ENCODE data around the gene DVL1.

DVL1 gene

DNA sequence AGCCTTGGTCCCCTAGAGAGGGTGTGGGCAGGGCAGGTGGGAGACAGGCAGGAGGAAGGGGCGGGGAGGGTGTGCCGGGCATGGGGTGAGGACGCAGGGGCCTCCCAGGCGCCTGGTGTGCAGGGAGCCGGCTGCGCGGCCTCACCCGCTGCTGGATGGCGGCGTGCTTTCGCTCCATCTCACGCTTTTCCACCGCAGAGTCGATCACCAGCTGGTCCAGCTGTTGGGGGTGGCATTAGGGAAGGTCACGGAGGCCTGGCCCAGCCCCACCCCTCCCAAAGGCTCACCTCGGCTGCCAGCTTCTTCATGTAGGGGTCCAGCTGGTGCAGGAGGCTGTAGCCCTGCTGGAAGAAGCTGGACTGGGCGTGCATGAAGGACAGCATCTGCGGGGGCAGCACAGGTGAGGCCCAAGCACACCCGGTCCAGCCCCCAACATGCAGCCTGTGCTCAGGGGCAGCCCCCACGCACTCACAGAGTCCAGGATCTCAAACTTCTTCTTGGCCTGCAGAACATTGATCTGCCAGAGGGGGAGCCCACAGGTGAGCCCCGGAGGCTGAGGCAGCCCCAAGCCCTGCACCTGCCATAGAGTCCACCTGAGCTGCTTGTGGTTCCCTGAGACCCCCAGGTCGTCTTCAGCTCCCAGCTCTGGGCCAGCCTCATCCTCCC, 49.4 kb downstream of the DVL1 start:
- Histone ChIP-seq H4K8ac (ENCODE audit: low read length) (no peak overlapping the region), H3K79me1 (replicated peaks; ENCODE audit: low read length, poor library complexity, severe bottlenecking) (peaks cover 21% of the 10 kb centered on the region), H3K18ac (ENCODE audit: low read depth in 1 of 2, low read length in 2 of 2) (no peak overlapping the region), H3K36me3 (ENCODE audit: control insufficient read depth in 1 of 2, insufficient read depth in 2 of 2, low read depth in 1 of 2, low read length in 2 of 2) (peaks cover 5 to 77% of the 10 kb centered on the region in 2 experiments), H3K9ac (ENCODE audit: low read length) (no peak overlapping the region), H3K9me3 (ENCODE audit: control insufficient read depth, low read length) (no peaks in the 10 kb centered on the region), H2BK120ac (ENCODE audit: low read depth, low read length) (no peak overlapping the region), H3K23ac (ENCODE audit: low read length in 2 of 2) (no peak overlapping the region), H3K4me1 (ENCODE audit: control insufficient read depth, insufficient read depth, low read depth, low read length) (peaks cover 28% of the 10 kb centered on the region), H2AK5ac (ENCODE audit: low read length, severe bottlenecking) (no peak overlapping the region), H4K91ac (ENCODE audit: low read length) (no peak overlapping the region), H2BK5ac (ENCODE audit: low read depth, low read length, poor library complexity, severe bottlenecking) (no peak overlapping the region), H3K4me2 (ENCODE audit: low read length, poor library complexity, severe bottlenecking) (no peak overlapping the region), H3K14ac (ENCODE audit: low read length in 2 of 2) (no peak overlapping the region), H3K4ac (ENCODE audit: low read depth in 1 of 2, low read length in 2 of 2) (no peak overlapping the region), H3K4me3 (ENCODE audit: insufficient read depth in 1 of 2, low read depth in 1 of 2, low read length in 2 of 2) (peak overlapping the region in 1 of 2 experiments; percentile 7), H2BK12ac (ENCODE audit: low read length in 2 of 2) (no peak overlapping the region), H3K27ac (ENCODE audit: low read length, poor library complexity, severe bottlenecking) (no peak overlapping the region), H2AFZ (ENCODE audit: low read depth, low read length) (no peak overlapping the region), H2BK15ac (ENCODE audit: low read depth, poor library complexity, severe bottlenecking) (no peak overlapping the region), H3K27me3 (ENCODE audit: control insufficient read depth in 1 of 2, insufficient read depth in 1 of 2, low read length in 2 of 2) (no peaks in the 10 kb centered on the region)
- DNase-seq: no peak
- WGBS: 89% methylated on average over 15 of the region's 22 CpGs

DNA sequence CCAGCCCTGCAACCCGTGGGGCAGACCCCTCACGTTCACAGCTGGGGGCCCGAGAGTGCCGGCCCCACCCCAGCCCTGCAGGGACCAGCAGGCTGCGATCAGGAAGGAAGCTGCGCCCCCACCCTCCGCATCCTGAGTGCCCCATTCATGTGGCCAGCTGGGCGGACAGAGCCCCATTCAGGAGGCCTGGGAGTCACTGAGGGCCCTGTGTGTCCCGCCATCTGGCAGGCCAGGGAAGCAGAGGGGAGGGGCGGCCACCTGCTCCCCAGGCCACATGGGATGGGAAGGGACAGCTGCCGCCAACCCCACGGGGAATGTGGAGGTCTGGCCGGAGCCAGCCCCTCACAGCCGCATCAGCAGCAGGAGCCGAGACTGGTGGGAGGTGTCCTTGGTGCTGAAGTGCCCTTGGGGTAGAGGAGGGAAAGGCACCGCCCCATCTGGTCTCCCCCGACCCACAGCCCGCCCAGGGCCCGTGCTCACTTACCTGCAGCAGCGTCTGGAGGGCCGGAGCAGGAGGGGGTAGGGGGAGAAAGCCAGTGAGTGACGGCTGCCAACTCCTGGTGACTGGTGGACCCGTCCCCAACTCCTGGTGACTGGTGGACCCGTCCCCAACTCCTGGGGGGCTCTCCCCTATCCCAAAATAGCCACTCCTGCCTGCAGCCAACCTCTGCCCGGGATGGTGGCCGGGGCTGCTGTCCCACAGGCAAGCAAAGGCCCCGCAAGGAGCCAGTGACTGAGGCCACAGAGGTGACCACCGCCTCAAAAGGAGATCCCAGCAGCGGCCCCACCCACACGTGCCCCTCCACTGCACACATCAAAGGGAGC, 50.1 kb downstream of the DVL1 start:
- no peak overlapping the region for H2AFZ ChIP-seq (ENCODE audit: low read depth, low read length)
- no peak overlapping the region for H3K9ac ChIP-seq (ENCODE audit: low read length)
- H3K27me3 ChIP-seq (ENCODE audit: control insufficient read depth in 1 of 2, insufficient read depth in 1 of 2, low read length in 2 of 2): no peaks in the 10 kb centered on the region
- no peak overlapping the region for H3K14ac ChIP-seq (ENCODE audit: low read length in 2 of 2)
- H3K4ac ChIP-seq (ENCODE audit: low read depth in 1 of 2, low read length in 2 of 2): no peak overlapping the region
- no peak overlapping the region for H3K23ac ChIP-seq (ENCODE audit: low read length in 2 of 2)
- no peak overlapping the region for H3K18ac ChIP-seq (ENCODE audit: low read depth in 1 of 2, low read length in 2 of 2)
- H2BK5ac ChIP-seq (ENCODE audit: low read depth, low read length, poor library complexity, severe bottlenecking): no peak overlapping the region
- H3K9me3 ChIP-seq (ENCODE audit: control insufficient read depth, low read length): no peaks in the 10 kb centered on the region
- DNase-seq: peak; percentile 29
- no peak overlapping the region for H3K4me2 ChIP-seq (ENCODE audit: low read length, poor library complexity, severe bottlenecking)
- H2AK5ac ChIP-seq (ENCODE audit: low read length, severe bottlenecking): no peak overlapping the region
- no peak overlapping the region for H2BK15ac ChIP-seq (ENCODE audit: low read depth, poor library complexity, severe bottlenecking)
- no peak overlapping the region for H3K27ac ChIP-seq (ENCODE audit: low read length, poor library complexity, severe bottlenecking)
- no peak overlapping the region for H4K91ac ChIP-seq (ENCODE audit: low read length)
- no peak overlapping the region for H3K4me3 ChIP-seq (ENCODE audit: insufficient read depth in 1 of 2, low read depth in 1 of 2, low read length in 2 of 2)
- H3K79me1 ChIP-seq (replicated peaks; ENCODE audit: low read length, poor library complexity, severe bottlenecking): peaks cover 18% of the 10 kb centered on the region
- H3K4me1 ChIP-seq (ENCODE audit: control insufficient read depth, insufficient read depth, low read depth, low read length): peaks cover 21% of the 10 kb centered on the region
- no peak overlapping the region for H2BK120ac ChIP-seq (ENCODE audit: low read depth, low read length)
- H2BK12ac ChIP-seq (ENCODE audit: low read length in 2 of 2): no peak overlapping the region
- peaks cover 5 to 84% of the 10 kb centered on the region in 2 experiments for H3K36me3 ChIP-seq (ENCODE audit: control insufficient read depth in 1 of 2, insufficient read depth in 2 of 2, low read depth in 1 of 2, low read length in 2 of 2)
- no peak overlapping the region for H4K8ac ChIP-seq (ENCODE audit: low read length)
- 77% methylated on average over 30 of the region's 30 CpGs for WGBS

DNA sequence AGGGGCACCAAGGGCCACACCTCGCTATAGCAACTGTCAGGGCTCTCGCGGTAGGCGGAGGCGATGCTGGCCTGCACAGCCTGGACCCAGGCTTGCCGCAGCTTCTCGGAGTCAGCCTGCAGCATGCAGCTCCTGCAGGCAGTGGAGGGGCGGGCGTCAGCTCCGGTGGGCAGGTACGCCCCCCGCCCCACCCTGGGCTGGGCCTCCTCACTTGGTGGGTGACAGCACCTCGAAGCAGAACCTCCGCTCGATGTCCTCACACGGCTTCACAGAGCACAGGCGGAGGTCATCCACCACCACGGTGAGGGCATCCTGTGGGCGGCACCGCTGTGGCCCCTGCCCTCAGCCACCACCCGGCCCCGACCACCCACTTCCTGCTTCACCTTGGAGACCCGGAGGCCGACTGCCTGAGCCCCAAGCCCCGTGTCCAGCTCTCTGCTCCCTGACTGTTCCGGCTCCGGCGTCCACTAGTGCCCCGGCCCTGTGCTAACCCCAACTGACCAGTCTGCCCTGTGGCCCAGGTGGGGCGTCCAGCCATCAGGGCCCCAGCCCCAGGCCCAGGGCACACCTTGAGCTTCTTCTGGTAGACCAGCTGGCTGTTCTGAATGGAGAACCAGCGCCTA, 51.3 kb downstream of the DVL1 start:
- Histone ChIP-seq H3K9ac (ENCODE audit: low read length) (no peak overlapping the region), H3K27me3 (ENCODE audit: control insufficient read depth in 1 of 2, insufficient read depth in 1 of 2, low read length in 2 of 2) (no peaks in the 10 kb centered on the region), H3K18ac (ENCODE audit: low read depth in 1 of 2, low read length in 2 of 2) (no peak overlapping the region), H3K4me3 (ENCODE audit: insufficient read depth in 1 of 2, low read depth in 1 of 2, low read length in 2 of 2) (no peak overlapping the region), H4K91ac (ENCODE audit: low read length) (no peak overlapping the region), H2BK5ac (ENCODE audit: low read depth, low read length, poor library complexity, severe bottlenecking) (no peak overlapping the region), H2BK120ac (ENCODE audit: low read depth, low read length) (no peak overlapping the region), H3K4ac (ENCODE audit: low read depth in 1 of 2, low read length in 2 of 2) (no peak overlapping the region), H3K36me3 (ENCODE audit: control insufficient read depth in 1 of 2, insufficient read depth in 2 of 2, low read depth in 1 of 2, low read length in 2 of 2) (peaks cover 5 to 84% of the 10 kb centered on the region in 2 experiments), H2AK5ac (ENCODE audit: low read length, severe bottlenecking) (no peak overlapping the region), H3K4me1 (ENCODE audit: control insufficient read depth, insufficient read depth, low read depth, low read length) (peaks cover 9% of the 10 kb centered on the region), H2BK15ac (ENCODE audit: low read depth, poor library complexity, severe bottlenecking) (no peak overlapping the region), H4K8ac (ENCODE audit: low read length) (peak overlapping the region; percentile 7), H2BK12ac (ENCODE audit: low read length in 2 of 2) (no peak overlapping the region), H3K4me2 (ENCODE audit: low read length, poor library complexity, severe bottlenecking) (no peak overlapping the region), H3K14ac (ENCODE audit: low read length in 2 of 2) (no peak overlapping the region), H3K23ac (ENCODE audit: low read length in 2 of 2) (no peak overlapping the region), H3K79me1 (replicated peaks; ENCODE audit: low read length, poor library complexity, severe bottlenecking) (peaks cover 13% of the 10 kb centered on the region), H2AFZ (ENCODE audit: low read depth, low read length) (no peak overlapping the region), H3K27ac (ENCODE audit: low read length, poor library complexity, severe bottlenecking) (no peak overlapping the region), H3K9me3 (ENCODE audit: control insufficient read depth, low read length) (no peaks in the 10 kb centered on the region)
- WGBS: 95% methylated on average over 31 of the region's 31 CpGs
- DNase-seq: no peak
